Right hindlimb (tissue), 1 donor: Measurements from ENCODE around the gene ACSL5.
"Not testable (repeated sequence)": the region's sequence is repeated elsewhere in the genome, so short reads cannot be mapped to it uniquely, and the experiment has no call there.

Source experiments
- DNase-seq: peaks from one replicate; pipeline ENCODE4 v3.0.0-alpha.2; 2018

The ACSL5 gene

DNA sequence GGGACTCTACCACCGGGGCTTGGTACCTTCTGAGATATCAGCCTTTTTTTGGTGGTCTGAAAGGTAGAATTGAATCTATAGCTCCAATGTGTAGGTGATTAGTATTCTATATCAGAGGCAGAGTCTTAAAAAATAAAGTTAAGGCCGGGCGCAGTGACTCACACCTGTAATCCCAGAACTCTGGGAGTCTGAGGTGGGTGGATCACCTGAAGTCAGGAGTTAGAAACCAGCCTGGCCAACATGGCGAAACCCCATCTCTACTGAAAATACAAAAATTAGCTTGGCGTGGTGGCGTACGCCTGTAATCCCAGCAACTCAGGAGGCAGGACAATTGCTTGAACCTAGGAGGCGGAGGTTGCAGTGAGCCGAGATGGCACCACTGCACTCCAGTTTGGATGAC is 3.2 kb downstream of the ACSL5 start:
- DNase-seq = not testable (repeated sequence)

DNA sequence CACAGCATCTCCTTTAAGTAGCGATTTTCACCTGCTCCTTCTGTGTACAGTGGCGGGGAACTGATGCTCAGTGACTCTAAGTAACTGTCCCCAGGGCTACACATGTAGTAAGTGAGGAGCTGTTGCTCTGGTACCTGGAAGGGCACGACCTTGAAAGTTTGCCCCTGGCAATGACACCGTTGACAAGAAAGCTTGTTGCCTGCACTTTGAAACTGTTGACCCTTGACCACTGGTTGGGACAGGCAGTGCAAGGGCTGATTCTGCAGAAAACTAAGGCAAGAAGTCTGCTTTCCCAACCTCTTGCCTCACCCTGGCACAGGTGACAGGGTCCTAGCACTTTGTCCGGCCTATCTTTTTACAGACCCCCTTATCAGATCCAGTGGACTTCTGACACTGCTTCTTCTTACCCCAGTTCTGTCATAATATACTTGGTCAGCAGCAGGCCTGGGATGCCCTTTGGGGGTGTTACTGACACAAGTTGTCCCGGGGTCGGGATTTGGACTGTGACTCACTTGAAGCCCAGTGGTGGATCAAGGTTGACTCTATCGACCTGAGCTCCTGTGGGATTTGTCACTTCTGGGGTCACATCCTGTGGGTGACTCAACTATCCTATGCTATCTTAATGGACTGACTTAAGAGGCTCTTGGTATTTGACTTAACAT is 5.8 kb downstream of the ACSL5 start:
- DNase-seq = no peak

DNA sequence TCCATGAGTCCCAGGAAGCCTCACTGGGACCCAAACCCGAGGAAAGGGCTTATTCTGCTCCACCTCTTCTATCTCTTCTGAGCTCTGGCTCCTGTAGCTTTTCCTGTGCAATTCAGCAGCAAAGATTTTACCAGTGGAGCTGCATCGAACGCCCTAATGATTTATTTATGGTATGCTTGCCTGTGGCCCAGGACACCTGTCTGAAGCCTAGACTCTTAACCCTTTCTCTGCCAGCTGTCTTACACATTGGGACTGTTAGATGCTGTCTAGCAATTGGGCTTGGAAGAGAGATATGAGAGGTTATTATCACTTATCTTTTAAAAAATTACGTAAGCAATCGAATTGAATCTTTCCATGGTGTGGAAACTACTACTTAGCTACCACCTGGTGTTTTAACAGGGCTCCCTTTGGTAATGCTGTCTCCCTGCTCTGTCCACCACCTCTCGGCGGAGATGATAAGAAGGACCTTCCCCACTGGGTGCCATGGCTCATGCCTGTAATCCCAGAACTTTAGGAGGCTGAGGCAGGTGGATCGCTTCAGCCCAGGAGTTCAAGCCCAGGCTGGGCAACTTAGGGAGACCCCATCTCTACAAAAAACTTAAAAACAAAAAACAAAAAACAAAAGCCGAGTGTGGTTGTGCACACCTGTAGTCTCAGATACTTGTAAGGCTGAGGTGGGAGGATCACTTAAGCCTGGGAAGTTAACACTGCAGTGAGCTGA is 8.8 kb downstream of the ACSL5 start:
- DNase-seq = no peak

DNA sequence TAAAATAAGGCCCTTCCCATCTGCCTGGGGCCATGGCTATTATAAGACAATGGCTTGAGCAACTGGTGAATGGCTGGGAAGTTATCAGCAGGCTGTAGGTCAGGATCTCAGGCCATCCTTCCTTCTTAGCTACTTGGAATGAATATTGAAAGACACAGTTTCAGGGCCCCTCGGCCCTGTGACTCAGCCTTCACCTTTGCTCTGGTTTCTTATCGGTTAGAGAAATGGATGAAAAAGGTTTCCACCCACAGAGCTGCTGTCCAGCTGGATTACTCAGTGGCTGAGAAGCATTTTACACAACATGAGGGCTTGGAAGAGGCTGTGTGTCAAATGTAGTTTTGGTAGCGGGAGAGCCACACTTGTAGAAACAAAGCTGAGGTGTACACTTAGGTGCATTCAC is 9.4 kb downstream of the ACSL5 start:
- DNase-seq = no peak

DNA sequence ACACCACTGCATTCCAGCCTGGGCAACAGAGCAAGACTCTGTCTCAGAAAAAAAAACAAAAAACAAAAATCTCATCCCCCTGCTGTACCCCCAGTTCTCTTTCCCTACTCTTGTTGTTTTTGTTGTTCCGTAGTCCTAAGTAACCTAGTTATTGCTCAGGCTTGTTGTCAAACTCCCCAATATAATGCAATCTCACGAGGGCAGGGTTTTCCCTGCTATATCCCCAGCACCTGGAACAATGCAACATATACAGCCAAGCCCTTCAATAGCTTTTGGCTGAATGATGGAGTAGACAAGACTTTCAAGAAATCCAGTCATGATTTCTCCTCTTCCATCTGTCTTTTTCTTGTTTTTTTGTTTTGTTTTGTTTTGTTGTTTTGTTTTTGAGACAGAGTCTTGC is 10.2 kb downstream of the ACSL5 start:
- DNase-seq = no peak

DNA sequence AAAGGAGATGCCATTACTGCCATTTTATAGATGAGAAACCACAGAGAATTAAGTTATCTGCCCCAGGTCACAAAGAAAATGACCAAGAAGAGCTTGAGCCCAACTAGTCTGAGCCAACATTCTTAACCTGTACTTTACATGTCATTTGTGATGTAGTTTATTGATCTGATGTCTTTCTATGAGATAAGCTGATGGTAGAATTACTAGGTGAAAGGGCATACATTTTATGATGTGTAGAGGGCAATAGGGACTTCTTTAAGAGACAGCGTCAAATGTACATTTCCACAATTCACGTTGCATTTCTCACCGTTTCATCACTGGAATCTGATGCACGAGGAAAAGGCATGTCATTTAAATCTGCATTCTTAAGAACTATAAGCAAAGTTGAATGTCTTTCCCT is 11.3 kb downstream of the ACSL5 start:
- no peak for DNase-seq

DNA sequence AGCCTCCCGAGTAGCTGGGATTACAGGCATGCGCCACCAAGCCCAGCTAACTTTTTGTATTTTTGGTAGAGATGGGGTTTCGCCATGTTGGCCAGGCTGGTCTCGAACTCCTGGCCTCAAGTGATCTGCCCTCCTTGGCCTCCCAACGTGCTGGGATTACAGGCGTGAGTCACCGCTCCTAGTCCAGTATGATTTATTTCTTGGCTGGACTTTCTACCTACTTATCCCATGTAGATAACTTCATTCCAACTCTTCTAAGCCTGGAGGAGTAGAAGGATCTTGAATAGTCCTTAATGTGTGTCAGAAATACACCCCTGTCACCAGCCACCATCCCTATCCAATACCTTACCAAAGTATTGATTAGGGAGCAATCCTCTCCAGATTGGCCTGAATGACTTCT is 14.1 kb downstream of the ACSL5 start:
- DNase-seq = not testable (repeated sequence)

DNA sequence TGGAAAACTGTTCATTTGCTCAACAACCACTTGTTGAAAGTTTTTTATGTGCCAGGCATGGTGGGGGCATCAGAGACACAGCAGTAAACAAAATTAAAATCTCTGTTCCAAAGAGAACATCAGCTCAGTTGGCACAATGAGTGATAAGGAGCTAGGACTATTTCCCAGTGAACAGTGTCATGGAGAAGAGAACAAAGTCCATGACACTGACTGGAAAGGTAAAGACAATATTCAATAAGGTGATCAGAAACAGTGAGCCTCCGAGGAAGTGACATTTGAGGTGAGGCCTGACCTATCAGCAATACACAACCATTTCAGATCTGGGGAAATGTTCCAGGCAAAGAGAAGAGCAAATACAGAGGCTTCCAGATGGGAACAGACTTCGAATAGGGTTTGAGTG is 14.6 kb downstream of the ACSL5 start:
- DNase-seq = no peak

DNA sequence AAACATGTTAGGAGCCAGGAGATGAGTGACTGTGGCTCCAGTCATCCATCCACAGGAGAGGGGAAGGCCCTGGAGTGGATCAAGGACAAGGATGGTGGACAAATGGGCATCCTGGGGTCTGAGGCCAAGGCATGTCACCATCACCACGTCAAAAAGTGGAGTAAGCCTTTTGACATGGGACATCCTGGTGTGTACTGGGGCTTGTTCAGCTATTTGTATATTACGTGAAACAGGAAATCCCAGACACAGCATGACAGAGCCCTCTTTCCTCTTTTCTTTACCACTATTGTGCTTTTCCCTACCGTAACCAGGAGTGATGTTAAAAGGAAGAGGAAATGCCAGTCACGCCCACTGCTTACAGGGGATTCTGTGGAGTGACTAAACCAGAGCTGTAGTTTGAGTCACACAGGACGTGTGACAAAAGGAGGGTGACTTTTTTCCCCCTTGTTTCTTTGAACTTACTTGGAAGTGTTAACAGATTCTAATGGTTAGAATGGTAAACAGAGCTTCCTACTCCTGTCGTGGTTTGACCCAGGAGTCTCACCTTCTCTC is 15.4 kb downstream of the ACSL5 start:
- DNase-seq = no peak

DNA sequence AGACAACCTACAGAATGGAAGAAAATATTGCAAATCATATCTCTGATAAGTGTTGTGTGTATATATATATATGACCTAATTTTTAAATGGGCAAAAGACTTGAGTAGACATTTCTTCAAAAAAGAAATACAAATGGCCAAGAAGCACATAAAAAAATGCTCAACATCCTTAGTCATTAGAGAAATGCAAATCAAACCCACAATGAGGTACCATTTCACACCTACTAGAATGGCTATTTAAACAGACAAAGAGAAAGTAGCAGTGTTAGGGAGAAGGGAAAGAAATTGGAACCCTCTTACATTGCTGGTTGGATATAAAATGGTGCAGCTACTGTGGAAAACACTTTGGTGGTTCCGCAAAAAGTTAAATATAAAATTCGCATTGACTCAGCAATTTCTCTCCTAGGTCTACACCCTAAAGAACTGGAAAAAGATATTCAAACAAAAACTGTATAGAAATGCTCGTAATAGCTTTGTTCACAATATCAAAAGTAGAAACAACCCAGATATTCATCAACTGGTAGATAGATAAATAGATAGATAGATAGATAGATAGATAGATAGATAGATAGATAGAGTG is 16.3 kb downstream of the ACSL5 start:
- no peak for DNase-seq

DNA sequence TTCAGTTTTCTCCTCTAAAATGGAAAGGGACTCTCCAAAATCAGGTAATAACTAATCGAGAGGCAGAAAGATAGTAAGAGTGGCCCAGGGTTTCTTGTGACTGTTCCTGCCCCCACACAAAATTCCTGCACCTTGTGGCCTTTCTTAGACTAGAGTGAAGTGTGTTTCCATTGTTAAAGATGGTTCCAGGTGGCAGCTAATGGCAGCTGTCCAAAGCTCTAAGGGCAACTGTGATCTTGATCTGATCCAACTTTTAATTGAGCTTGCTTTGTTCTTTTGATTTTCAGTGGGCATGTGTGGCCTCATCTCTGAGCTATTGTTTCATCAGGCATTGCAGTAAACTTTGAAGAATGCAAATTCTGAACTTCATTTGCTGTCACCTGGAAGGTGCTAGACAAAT is 19.4 kb downstream of the ACSL5 start:
- no peak for DNase-seq

DNA sequence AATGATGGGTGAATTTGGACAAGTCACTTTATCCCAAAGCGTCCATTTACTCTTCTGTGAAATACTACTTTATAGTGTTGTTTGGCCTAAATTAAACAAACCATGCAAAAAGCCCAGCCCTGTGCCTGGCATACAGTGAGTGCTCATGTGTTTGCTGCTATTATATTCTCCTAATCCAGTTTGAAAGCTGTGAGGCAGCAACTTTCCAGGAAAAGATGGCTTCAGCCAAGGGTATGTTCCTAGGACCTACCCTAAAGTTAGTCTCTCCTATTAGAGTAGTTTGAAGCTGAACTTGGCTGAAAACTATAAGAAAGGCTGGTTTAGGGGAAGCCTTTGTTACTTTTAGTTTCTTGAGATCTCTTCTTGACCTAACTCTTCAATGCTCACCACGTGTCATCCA is 19.9 kb downstream of the ACSL5 start:
- no peak for DNase-seq

DNA sequence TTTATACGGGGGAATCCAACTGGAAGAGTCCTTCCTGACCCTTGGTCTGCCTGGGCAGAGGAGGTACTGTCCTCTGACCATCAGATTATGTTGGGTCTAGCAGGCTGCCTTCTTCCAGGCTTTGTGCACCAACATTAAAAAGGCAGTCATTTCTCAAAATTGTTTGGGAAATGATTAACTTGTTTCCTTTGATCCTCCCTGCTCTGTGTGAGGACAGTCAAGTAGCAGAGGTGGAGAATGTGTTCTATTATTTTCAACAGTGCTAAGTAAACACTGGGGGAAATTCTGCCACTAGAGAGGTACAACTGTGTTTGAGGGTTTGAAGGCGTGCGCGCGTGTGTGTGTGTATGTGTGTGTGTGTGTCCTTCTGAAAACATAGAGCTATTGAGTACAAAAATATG is 20.6 kb downstream of the ACSL5 start:
- no peak for DNase-seq

DNA sequence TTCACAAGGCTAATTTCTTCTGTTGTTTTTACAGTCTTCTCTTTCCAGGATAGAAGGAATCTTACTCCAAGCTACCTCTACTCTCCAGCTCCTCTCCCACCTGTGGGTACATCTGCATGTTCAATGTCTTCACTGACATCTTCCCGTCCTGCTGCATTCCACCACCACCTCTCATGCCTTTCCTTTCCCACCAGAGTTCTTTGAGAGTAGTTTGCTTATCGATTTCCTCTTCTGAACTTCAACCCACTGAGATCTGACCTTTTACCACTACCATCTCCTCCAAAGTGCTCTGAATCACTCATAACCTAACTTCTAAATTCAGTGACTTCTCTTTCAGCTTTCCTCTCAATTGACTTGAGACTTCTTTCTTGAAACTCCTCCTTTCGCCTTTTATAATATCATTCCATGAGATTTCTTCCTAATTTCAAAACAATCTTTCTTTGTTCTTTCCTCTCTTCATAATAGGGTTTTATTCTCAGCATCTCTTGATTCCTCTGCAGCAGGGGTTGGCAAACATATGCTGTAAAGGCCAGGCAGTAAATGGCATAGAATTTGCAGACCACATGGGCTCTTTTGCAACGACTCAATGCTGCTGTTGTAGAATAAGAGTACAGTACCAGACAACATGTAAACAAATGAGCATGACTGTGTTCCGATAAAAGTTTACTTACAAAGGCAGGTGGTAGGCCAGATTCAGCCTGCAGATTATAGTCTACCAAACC is 22.1 kb downstream of the ACSL5 start:
- DNase-seq = no peak

DNA sequence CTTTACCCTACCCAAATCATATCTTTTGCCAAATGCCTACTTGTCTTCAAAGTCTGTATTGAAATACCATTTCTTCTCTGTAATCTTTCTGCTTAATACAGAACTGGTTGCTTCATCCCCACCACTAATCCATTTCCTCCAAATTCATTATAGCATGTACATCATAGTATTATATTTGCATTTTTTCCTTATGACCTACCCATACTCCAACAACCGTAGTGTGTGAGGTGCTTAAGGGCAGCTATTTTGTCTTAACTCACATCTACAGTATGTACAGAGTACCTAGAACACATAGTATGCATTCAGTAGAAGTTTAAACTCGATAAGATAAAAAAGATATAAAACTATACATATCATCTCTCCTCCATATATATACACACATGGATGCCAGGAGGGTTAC is 23.7 kb downstream of the ACSL5 start:
- DNase-seq = no peak

DNA sequence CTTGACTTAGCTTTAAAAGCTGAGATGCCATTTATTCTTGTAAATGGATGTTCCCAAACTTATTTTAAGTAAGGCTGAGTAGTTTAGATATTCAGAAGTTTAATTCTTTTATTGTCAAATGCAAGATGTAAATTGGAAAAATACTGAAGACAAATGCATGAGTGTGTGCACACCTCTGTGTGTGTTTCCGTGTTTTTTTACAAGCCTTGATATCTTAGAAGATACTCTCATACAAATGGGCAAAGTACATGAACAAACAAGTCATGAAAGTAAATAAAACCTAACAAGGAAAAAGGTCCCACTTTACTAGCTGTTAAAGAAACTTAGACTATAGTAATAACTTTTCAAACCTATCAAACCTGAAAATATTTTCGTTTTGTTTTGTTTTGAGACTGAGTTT is 29.0 kb downstream of the ACSL5 start:
- no peak for DNase-seq

DNA sequence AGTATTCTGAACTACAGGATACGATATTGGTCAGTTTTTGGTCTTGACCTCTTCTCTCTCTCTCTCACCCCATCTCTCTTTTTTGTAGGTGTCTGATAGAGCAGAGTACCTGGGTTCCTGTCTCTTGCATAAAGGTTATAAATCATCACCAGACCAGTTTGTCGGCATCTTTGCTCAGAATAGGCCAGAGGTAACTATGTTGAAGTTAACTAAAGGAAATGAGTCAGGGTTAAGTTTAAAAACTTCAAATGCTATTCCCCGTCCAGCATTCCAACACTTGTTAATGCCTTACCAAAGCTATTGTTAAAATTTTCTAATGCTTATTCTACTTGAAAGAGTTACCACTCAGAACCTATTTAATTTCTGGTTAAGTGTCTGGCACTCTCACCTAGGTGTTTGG is 30.7 kb downstream of the ACSL5 start:
- DNase-seq = no peak

DNA sequence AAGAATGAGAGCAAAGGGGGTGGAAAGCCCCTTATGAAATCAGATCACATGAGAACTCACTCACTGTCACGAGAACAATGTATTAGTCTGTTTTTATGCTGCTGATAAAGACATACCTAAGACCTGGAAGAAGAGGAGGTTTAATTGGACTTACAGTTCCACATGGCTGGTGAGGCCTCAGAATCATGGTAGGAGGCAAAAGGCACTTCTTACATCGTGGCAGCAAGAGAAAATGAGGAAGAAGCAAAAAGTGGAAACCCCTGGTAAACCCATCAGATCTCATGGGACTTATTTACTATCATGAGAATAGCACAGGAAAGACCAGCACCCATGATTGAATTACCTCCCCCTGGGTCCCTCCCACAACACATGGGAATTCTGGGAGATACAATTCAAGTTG is 32.9 kb downstream of the ACSL5 start:
- DNase-seq = not testable (repeated sequence)

DNA sequence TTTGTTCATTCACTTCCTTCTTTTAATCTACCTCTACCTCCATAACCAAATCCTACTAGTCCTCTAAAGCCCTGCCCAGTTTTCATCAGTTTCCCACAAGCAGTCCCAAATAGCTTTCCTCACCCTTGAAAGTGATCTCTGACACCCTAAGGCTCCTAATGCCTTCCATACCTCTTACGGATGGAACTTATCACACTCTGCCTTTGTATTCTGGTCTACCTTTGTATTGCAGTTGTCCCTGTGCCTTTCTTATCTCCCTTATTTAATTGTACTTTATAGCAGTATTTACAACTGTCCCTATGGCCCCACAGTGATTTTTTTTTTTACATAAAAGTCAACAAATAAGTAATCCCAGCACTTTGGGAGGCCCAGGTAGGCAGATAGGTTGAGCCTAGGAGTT is 33.8 kb downstream of the ACSL5 start:
- DNase-seq = no peak

DNA sequence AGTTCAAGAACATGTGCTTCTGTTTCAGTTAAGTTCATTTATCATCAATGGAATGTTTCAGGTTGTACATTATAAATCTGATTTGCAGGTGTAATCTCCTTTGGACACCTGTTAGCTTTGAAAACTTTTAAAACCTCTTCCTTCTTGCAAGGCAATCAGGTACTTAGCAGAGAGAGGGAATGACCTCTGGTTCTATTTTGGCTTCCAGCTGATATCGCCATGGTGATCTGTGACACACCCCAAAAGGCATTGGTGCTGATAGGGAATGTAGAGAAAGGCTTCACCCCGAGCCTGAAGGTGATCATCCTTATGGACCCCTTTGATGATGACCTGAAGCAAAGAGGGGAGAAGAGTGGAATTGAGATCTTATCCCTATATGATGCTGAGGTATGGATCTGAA is 35.4 kb downstream of the ACSL5 start:
- DNase-seq = no peak

DNA sequence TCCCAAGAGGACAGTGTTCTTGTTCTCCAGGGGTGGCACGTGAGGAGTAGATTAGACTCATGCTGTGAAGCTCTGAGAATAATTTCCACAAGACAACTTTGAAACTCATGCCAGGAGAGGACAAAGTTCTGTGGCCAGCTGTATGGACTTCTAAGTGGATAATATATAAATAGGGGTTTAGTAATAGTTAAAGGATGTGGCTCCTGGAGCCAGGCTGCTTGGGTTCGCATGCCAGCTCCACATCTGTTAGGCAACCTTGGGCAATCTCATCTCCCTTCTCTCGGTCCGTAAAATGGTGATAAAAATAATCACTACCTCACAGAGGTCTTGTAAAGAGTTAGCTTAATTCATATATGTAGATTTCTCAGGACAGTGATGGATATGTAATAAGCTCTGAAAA is 35.8 kb downstream of the ACSL5 start:
- DNase-seq = no peak

DNA sequence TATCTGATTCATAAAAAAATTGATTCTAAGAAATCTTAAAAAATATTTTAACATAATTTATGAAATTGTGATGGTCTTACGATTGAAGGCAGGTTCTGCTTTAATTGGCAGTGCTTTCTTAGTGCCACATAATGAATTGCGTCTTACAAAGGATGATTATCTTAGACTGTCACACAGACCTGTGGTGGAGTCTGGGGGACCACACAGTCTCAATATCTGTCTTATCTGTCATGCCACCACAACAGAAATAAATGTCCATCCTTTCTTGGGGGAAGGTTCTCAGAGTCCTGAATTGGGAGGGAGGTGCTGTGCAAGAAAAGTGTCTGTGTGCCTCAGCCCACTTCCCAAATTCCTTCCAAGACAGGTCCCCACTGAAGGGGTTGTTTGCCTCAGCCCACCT is 38.8 kb downstream of the ACSL5 start:
- DNase-seq = no peak

DNA sequence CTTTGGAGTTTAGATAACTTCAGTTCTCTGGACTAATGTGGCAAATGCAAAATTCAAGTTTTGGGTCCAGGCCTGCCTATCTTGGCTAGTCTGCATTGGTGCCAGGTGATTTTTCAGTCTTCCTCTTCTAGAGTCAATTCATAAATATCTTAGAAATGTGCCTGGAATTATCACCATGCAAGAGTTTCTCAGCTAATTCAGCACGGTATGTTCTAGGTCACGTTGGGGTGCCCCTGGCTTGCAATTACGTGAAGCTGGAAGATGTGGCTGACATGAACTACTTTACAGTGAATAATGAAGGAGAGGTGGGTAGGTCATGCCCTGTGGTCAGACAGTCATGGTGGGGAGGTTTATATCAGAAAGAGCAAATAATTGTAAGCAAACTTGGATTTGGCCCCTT is 47.8 kb downstream of the ACSL5 start:
- DNase-seq = no peak

DNA sequence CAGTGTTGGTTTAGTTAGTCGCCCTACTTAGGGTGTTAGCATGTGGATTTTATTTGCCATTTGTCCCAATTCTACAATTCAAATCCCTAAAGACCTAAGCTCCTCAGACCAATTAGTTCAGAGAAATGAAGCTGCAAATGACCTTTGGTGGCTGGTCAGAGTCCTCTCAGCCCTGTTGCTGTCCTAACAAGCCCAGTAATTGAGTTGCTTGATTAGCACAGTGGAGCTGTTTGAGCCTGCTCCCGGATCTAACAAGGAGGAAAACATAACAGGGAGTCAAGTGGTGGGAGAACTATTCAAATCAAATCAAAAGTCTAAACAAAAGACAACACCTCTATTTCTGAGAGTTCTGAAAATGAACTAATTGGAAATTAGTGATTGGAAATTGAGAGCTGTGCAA is 50.7 kb downstream of the ACSL5 start:
- DNase-seq = no peak
